AG08396 (cell line): ENCODE measurements around the gene AGAP1.
A peak's percentile ranks its signal among the peaks of the same experiment; 100 is the strongest.

Experiments used
- DNase-seq: peaks from one replicate; pipeline ENCODE4 v3.0.0; 2012; ENCODE audit warnings: low spot score, mixed read lengths

The AGAP1 gene

GRCh38 chr2:235712176-235712575 lies 218.3 kb downstream of the AGAP1 start:
- no peak for DNase-seq

GRCh38 chr2:235713189-235713588 lies 219.3 kb downstream of the AGAP1 start:
- DNase-seq, result no peak

- DNase-seq, result no peak
These were observed 221.8 kb downstream of the AGAP1 start for GRCh38 chr2:235715601-235716000.

GRCh38 chr2:235716875-235717496 lies 223.1 kb downstream of the AGAP1 start:
- peak; percentile 30 for DNase-seq

- peak; percentile 25 for DNase-seq
These were observed 225.5 kb downstream of the AGAP1 start for GRCh38 chr2:235719146-235719942.

GRCh38 chr2:235721625-235722024 lies 227.8 kb downstream of the AGAP1 start:
- DNase-seq, result no peak

- DNase-seq, result no peak
These were observed 229.0 kb downstream of the AGAP1 start for GRCh38 chr2:235722869-235723268.

- DNase-seq, result no peak
These were observed 229.5 kb downstream of the AGAP1 start for GRCh38 chr2:235723371-235723770.

- DNase-seq, result no peak
These were observed 230.1 kb downstream of the AGAP1 start for GRCh38 chr2:235723811-235724465.

- no peak for DNase-seq
These were observed 231.2 kb downstream of the AGAP1 start for GRCh38 chr2:235725016-235725489.

- DNase-seq, result no peak
These were observed 232.0 kb downstream of the AGAP1 start for GRCh38 chr2:235725841-235726240.

- DNase-seq, result no peak
These were observed 232.7 kb downstream of the AGAP1 start for GRCh38 chr2:235726554-235726953.

GRCh38 chr2:235727174-235727573 lies 233.3 kb downstream of the AGAP1 start:
- DNase-seq, result no peak

GRCh38 chr2:235727891-235728799 lies 234.3 kb downstream of the AGAP1 start:
- no peak for DNase-seq

- no peak for DNase-seq
These were observed 235.1 kb downstream of the AGAP1 start for GRCh38 chr2:235728800-235729556.

- no peak for DNase-seq
These were observed 235.7 kb downstream of the AGAP1 start for GRCh38 chr2:235729557-235729947.

GRCh38 chr2:235730115-235730514 lies 236.3 kb downstream of the AGAP1 start:
- DNase-seq, result no peak

- no peak for DNase-seq
These were observed 239.9 kb downstream of the AGAP1 start for GRCh38 chr2:235733761-235734160.

GRCh38 chr2:235734168-235734567 lies 240.3 kb downstream of the AGAP1 start:
- DNase-seq, result no peak

- no peak for DNase-seq
These were observed 240.9 kb downstream of the AGAP1 start for GRCh38 chr2:235734688-235735231.

- no peak for DNase-seq
These were observed 243.6 kb downstream of the AGAP1 start for GRCh38 chr2:235737396-235737795.
